GM19467 (cell line): ENCODE measurements around the gene ZNF652.
"Not testable (repeated sequence)": the region's sequence is repeated elsewhere in the genome, so short reads cannot be mapped to it uniquely, and the experiment has no call there.

Experiments
- ATAC-seq: cut with Tn5 transposase; IDR thresholded peaks from one replicate; pipeline ENCODE4 v1.9.1; 2021; ENCODE audit warnings: mild to moderate bottlenecking, moderate library complexity; ENCODE audit not compliant: unreplicated experiment

ZNF652 gene

GRCh38 chr17:49387498-49388289 is 25.6 kb upstream of the ZNF652 start:
- peak; percentile 22 for ATAC-seq

- ATAC-seq = no peak
These were observed 24.3 kb upstream of the ZNF652 start for GRCh38 chr17:49386373-49386772.

- no peak for ATAC-seq
These were observed 22.9 kb upstream of the ZNF652 start for GRCh38 chr17:49384951-49385350.

GRCh38 chr17:49383060-49383459 is 21.0 kb upstream of the ZNF652 start:
- no peak for ATAC-seq

- ATAC-seq = no peak
These were observed 20.5 kb upstream of the ZNF652 start for GRCh38 chr17:49382556-49382955.

GRCh38 chr17:49381793-49382192 is 19.7 kb upstream of the ZNF652 start:
- ATAC-seq = no peak

- no peak for ATAC-seq
These were observed 19.0 kb upstream of the ZNF652 start for GRCh38 chr17:49381033-49381432.

- no peak for ATAC-seq
These were observed 17.9 kb upstream of the ZNF652 start for GRCh38 chr17:49379926-49380325.

GRCh38 chr17:49378311-49378710 is 16.3 kb upstream of the ZNF652 start:
- no peak for ATAC-seq

GRCh38 chr17:49375544-49375943 is 13.5 kb upstream of the ZNF652 start:
- ATAC-seq = no peak

- ATAC-seq = no peak
These were observed 11.1 kb upstream of the ZNF652 start for GRCh38 chr17:49373115-49373514.

GRCh38 chr17:49372425-49372824 is 10.4 kb upstream of the ZNF652 start:
- ATAC-seq = no peak

- ATAC-seq = no peak
These were observed 9.2 kb upstream of the ZNF652 start for GRCh38 chr17:49370971-49371834.

GRCh38 chr17:49369760-49370159 is 7.7 kb upstream of the ZNF652 start:
- ATAC-seq = no peak

- no peak for ATAC-seq
These were observed 7.0 kb upstream of the ZNF652 start for GRCh38 chr17:49369089-49369488.

- ATAC-seq = no peak
These were observed 3.6 kb upstream of the ZNF652 start for GRCh38 chr17:49365667-49366066.

- ATAC-seq = not testable (repeated sequence)
These were observed 3.1 kb upstream of the ZNF652 start for GRCh38 chr17:49365126-49365525.

GRCh38 chr17:49364119-49364518 is 2.1 kb upstream of the ZNF652 start:
- ATAC-seq = no peak

GRCh38 chr17:49363251-49363650 is 1.2 kb upstream of the ZNF652 start:
- ATAC-seq = no peak

GRCh38 chr17:49362723-49363117 is 670 bp upstream of the ZNF652 start:
- ATAC-seq = no peak

- peak; percentile 17 for ATAC-seq
These were observed 735 bp downstream of the ZNF652 start for GRCh38 chr17:49361129-49361901.
